ENCODE measurements around the gene CHRM4.

- no peak for TF ChIP-seq CTCF (IDR thresholded peaks at IDR 0.05 in 2 of 3, conservative IDR thresholded peaks at IDR 0.05 in 1 of 3; ENCODE audit: borderline replicate concordance in 1 of 3, insufficient read depth in 1 of 3, low read depth in 2 of 3, low read length in 2 of 3)
- TF ChIP-seq TCF7L2 (IDR thresholded peaks at IDR 0.05; ENCODE audit: borderline replicate concordance, extremely low read depth, insufficient read depth, insufficient read length) = no peak
Measured at GRCh38 chr11:46377290-46377689, 14.3 kb downstream of the CHRM4 start.

Measured in HCT116 (cell line).